Measurements from ENCODE around the gene PIH1D1. TPM values are rescaled to one million over a fixed set of nuclear protein-coding genes. Genes with fewer than 3 reads are reported as not detected.

Gene PIH1D1
- total RNA-seq, 1 experiment from 2014 or later = 166 TPM

DNA sequence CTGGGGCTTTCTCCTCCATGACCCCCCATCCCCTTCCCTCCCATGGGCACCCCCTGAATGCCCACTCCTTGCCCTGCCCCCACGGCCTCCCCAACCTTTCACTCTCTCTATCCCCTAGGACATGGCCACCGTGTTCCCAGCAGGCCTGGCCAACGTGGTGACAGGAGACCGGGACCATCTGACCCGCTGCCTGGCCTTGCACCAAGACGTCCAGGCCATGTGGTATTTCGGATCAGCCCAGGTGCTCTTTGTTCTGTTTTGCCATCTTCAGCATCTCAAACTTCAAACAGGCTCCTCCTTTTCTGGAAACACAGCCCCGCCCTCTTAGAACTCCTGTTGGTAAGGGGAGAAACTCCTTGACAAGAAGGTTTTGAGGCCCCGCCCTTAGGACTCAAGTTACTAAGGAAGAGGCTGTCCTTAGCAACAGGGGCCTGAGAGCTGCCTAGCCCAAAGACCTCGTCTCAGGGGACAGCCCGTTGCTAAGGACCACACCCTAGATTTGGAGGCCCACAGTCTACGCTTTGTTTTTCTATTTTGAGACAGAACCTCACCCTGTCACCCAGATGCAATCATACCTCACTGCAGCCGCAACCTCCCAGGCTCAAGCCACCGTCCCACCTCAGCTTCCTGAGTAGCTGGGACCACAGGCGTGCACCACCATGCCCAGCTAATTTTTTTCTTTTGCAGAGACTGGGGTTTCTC, 17.3 kb upstream of the PIH1D1 start:
- peak overlapping the region in 2 of 3 experiments; percentile 88 to 97; a peak in 5 of 7 replicates for H3K27ac Mint-ChIP-seq
- no peak overlapping the region for H2BK120ac ChIP-seq (ENCODE audit: low read depth, low read length, poor library complexity, severe bottlenecking)
- no peak overlapping the region for H3K23ac ChIP-seq (ENCODE audit: insufficient read length, low read depth, low read length)
- peak overlapping the region; percentile 25; the same call in 1 of the 2 replicates for H3K14ac ChIP-seq (ENCODE audit: insufficient read depth, low read length)
- no peak overlapping the region for H2BK5ac ChIP-seq (ENCODE audit: insufficient read length, low read length)
- H2BK15ac ChIP-seq (ENCODE audit: low read depth, low read length) = no peak overlapping the region
- peaks cover 6 to 10% of the 10 kb centered on the region in 2 experiments for H3K4me1 Mint-ChIP-seq
- H3K9me3 ChIP-seq (ENCODE audit: control insufficient read depth, low read depth, low read length) = no peaks in the 10 kb centered on the region
- no peaks in the 10 kb centered on the region for H4K20me1 ChIP-seq (ENCODE audit: control insufficient read depth, insufficient read depth, insufficient read length)
- H3K4ac ChIP-seq (ENCODE audit: low read depth, low read length) = no peak overlapping the region
- H2BK12ac ChIP-seq (ENCODE audit: insufficient read length, low read depth, low read length) = no peak overlapping the region
- no peak overlapping the region for H4K91ac ChIP-seq (ENCODE audit: insufficient read length, low read depth, low read length)
- H3K9ac ChIP-seq (ENCODE audit: extremely low read depth, insufficient read length, low read length) = no peak overlapping the region
- H3K4me3 Mint-ChIP-seq = peak overlapping the region in 1 of 2 experiments; percentile 56; a peak in 3 of 5 replicates
- no peak overlapping the region for H3T11ph ChIP-seq (ENCODE audit: low read length)
- peaks cover 10 to 27% (median 27%) of the 10 kb centered on the region in 3 experiments; a peak in 6 of 7 replicates for H3K36me3 Mint-ChIP-seq (ENCODE audit: insufficient read depth in 1 of 3, low read depth in 3 of 3)
- H3K27ac ChIP-seq (ENCODE audit: insufficient read length, low read depth, low read length) = no peak overlapping the region
- H3K4me2 ChIP-seq (ENCODE audit: insufficient read depth, insufficient read length, low read length) = no peak overlapping the region
- DNase-seq = peak; percentile 94
- peak overlapping the region; percentile 47 for H3K18ac ChIP-seq (ENCODE audit: insufficient read length, low read depth, low read length)
- H3K79me2 ChIP-seq (ENCODE audit: insufficient read depth, low read length) = no peaks in the 10 kb centered on the region
- no peaks in the 10 kb centered on the region for H3K79me1 ChIP-seq (ENCODE audit: insufficient read depth, low read depth, low read length, poor library complexity, severe bottlenecking)
- H4K5ac ChIP-seq (ENCODE audit: insufficient read length, low read depth, low read length) = no peak overlapping the region
- H3K9me3 Mint-ChIP-seq = no peaks in the 10 kb centered on the region
- no CpG with 5 or more reads among the region's 15 CpGs for WGBS (ENCODE audit: extremely low coverage, insufficient read length, low lambda C conversion rate)
- TF ChIP-seq, protein P1, sequence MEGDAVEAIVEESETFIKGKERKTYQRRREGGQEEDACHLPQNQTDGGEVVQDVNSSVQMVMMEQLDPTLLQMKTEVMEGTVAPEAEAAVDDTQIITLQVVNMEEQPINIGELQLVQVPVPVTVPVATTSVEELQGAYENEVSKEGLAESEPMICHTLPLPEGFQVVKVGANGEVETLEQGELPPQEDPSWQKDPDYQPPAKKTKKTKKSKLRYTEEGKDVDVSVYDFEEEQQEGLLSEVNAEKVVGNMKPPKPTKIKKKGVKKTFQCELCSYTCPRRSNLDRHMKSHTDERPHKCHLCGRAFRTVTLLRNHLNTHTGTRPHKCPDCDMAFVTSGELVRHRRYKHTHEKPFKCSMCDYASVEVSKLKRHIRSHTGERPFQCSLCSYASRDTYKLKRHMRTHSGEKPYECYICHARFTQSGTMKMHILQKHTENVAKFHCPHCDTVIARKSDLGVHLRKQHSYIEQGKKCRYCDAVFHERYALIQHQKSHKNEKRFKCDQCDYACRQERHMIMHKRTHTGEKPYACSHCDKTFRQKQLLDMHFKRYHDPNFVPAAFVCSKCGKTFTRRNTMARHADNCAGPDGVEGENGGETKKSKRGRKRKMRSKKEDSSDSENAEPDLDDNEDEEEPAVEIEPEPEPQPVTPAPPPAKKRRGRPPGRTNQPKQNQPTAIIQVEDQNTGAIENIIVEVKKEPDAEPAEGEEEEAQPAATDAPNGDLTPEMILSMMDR (conservative IDR thresholded peaks at IDR 0.05) = no peak
- H3K27me3 ChIP-seq (ENCODE audit: insufficient read depth, low read length) = no peaks in the 10 kb centered on the region
- no peak overlapping the region for H2BK20ac ChIP-seq (ENCODE audit: low read depth, low read length, poor library complexity, severe bottlenecking)
- no peaks in the 10 kb centered on the region for H3K4me1 ChIP-seq (ENCODE audit: insufficient read depth, low read length)
- no peak overlapping the region for H4K8ac ChIP-seq (replicated peaks; ENCODE audit: insufficient read length, low read depth, low read length)
- no peak overlapping the region for H2AFZ ChIP-seq (ENCODE audit: low read length)
- H3K23me2 ChIP-seq (ENCODE audit: insufficient read length, low read depth, low read length, poor library complexity, severe bottlenecking) = no peaks in the 10 kb centered on the region
- no peak overlapping the region for H2AK5ac ChIP-seq (ENCODE audit: insufficient read length, low read length)
- no peak overlapping the region for H3K56ac ChIP-seq (ENCODE audit: insufficient read length, low read depth, low read length)
- no peaks in the 10 kb centered on the region for H3K27me3 Mint-ChIP-seq (ENCODE audit: low read depth)

Data from H9 (cell line).